ENCODE results near the gene AOC2. TPM values are rescaled to one million over a fixed set of nuclear protein-coding genes. Genes with fewer than 3 reads are reported as not detected.

The AOC2 gene
- polyA plus RNA-seq, 2 of the 4 experiments (the other 2 are of a cell fraction): 1.7 to 2.7 TPM

DNA sequence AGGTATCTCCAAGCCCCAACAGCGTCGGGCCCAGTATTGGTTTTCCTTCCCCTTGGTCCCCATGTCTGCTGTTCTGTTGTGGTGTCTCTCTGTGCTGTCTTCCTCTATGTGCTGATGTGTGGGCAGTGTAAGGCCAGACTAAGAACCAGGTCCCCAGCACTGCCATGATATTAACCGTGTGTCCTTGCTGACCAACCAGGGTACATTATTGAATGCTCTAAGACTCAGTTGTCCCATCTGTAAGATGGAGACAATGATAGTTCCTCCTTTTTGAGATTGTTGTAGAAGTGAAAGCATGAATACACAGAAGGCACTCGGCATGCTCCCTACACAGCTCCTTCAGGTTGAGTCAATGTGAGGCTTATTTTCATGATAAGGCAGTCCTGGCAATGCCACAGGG is 27.3 kb downstream of the AOC2 start:
- Histone ChIP-seq H3K4me3 (no peak overlapping the region), H3K9me3 (peaks cover 31% of the 10 kb centered on the region), H3K4me2 (no peak overlapping the region), H3K4me1 (no peaks in the 10 kb centered on the region), H3K27ac (no peak overlapping the region)
- FAIRE-seq: no peak
- WGBS (ENCODE audit: missing lambda C conversion rate): 63% methylated on average over 4 of the region's 4 CpGs
- ChIA-PET CTCF (interaction anchor here (0.9 to 1.4 kb wide), 2 partner anchors 14 to 57 kb away, joined by 3 to 4 read pairs; no protein-coding TSS in a partner anchor), POLR2A (no interaction called here)
- TF ChIP-seq JUN (IDR thresholded peaks at IDR 0.05): no peak
- no peak for TF ChIP-seq GATA3 (IDR thresholded peaks at IDR 0.05; ENCODE audit: borderline replicate concordance)
- TF ChIP-seq TFCP2L1 (CRISPR knock-in tag; IDR thresholded peaks at IDR 0.05): no peak
- no peak for TF ChIP-seq MYC (IDR thresholded peaks at IDR 0.05; ENCODE audit: borderline replicate concordance, low read length)
- TF ChIP-seq EP300 (IDR thresholded peaks at IDR 0.05): no peak
- TF ChIP-seq, protein P1, sequence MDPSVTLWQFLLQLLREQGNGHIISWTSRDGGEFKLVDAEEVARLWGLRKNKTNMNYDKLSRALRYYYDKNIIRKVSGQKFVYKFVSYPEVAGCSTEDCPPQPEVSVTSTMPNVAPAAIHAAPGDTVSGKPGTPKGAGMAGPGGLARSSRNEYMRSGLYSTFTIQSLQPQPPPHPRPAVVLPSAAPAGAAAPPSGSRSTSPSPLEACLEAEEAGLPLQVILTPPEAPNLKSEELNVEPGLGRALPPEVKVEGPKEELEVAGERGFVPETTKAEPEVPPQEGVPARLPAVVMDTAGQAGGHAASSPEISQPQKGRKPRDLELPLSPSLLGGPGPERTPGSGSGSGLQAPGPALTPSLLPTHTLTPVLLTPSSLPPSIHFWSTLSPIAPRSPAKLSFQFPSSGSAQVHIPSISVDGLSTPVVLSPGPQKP (IDR thresholded peaks at IDR 0.05; ENCODE audit: low read depth, low read length): no peak
- TF ChIP-seq SREBF2 (IDR thresholded peaks at IDR 0.05): no peak
- TF ChIP-seq TP53 (CRISPR knock-in tag; IDR thresholded peaks at IDR 0.05): no peak
- no peak for TF ChIP-seq RARB (CRISPR knock-in tag; IDR thresholded peaks at IDR 0.05)
- no peak for TF ChIP-seq ZFP36 (IDR thresholded peaks at IDR 0.05; ENCODE audit: borderline replicate concordance, partially characterized antibody)
- no peak for ATAC-seq
- DNase-seq (ENCODE audit: low read depth in 1 of 2, low spot score in 1 of 2): no peak

DNA sequence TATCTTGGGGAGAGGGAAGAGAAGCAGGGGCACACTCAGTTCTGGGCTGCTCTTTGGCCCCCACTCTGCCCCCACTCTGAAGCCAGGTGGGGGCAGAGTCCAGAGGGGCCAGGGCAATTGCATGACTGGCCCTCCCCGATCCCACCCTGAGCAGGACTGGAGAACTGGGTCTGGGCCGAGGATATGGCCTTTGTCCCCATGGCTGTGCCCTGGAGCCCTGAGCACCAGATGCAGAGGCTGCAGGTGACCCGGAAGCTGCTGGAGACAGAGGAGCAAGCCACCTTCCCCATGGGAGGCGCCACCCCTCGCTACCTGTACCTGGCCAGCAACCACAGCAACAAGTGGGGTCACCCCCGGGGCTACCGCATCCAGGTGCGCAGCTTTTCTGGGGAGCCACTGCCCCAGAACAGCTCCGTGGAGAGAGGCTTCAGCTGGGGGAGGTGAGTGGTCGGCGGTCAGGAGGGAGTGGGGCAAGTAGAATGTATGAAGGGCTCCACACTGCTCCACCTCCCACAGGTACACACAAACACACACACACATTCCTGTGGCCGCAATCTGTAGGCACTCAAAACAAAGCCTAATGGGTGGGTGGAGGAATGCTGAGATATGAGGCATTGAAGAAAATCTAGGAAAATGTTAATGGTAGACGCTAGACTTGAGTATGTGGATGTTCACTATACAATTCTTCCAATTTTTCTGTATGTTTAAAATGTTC is 28.0 kb downstream of the AOC2 start:
- no peak for FAIRE-seq
- POLR2A ChIA-PET: no interaction called here
- no peak overlapping the region for H3K4me2 ChIP-seq
- no peak for ATAC-seq
- no peak overlapping the region for H3K4me3 ChIP-seq
- H3K4me1 ChIP-seq: no peaks in the 10 kb centered on the region
- no peak for TF ChIP-seq NFE2L2 (conservative IDR thresholded peaks at IDR 0.05; ENCODE audit: low read length)
- no peak for TF ChIP-seq MAZ (IDR thresholded peaks at IDR 0.05; ENCODE audit: borderline replicate concordance, low read depth, low read length)
- TF ChIP-seq, protein P2, sequence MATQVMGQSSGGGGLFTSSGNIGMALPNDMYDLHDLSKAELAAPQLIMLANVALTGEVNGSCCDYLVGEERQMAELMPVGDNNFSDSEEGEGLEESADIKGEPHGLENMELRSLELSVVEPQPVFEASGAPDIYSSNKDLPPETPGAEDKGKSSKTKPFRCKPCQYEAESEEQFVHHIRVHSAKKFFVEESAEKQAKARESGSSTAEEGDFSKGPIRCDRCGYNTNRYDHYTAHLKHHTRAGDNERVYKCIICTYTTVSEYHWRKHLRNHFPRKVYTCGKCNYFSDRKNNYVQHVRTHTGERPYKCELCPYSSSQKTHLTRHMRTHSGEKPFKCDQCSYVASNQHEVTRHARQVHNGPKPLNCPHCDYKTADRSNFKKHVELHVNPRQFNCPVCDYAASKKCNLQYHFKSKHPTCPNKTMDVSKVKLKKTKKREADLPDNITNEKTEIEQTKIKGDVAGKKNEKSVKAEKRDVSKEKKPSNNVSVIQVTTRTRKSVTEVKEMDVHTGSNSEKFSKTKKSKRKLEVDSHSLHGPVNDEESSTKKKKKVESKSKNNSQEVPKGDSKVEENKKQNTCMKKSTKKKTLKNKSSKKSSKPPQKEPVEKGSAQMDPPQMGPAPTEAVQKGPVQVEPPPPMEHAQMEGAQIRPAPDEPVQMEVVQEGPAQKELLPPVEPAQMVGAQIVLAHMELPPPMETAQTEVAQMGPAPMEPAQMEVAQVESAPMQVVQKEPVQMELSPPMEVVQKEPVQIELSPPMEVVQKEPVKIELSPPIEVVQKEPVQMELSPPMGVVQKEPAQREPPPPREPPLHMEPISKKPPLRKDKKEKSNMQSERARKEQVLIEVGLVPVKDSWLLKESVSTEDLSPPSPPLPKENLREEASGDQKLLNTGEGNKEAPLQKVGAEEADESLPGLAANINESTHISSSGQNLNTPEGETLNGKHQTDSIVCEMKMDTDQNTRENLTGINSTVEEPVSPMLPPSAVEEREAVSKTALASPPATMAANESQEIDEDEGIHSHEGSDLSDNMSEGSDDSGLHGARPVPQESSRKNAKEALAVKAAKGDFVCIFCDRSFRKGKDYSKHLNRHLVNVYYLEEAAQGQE (IDR thresholded peaks at IDR 0.05): no peak
- no peak for TF ChIP-seq PHF8 (IDR thresholded peaks at IDR 0.05; ENCODE audit: borderline replicate concordance, low read depth)
- TF ChIP-seq BHLHE40 (IDR thresholded peaks at IDR 0.05; ENCODE audit: low read depth, low read length): no peak
- TF ChIP-seq ZFP36 (IDR thresholded peaks at IDR 0.05; ENCODE audit: borderline replicate concordance, partially characterized antibody): no peak
- no peak for TF ChIP-seq RNF2 (IDR thresholded peaks at IDR 0.05; ENCODE audit: borderline replicate concordance, low read depth)
- no peak for TF ChIP-seq EHF (CRISPR knock-in tag; IDR thresholded peaks at IDR 0.05)
- TF ChIP-seq, protein P3, sequence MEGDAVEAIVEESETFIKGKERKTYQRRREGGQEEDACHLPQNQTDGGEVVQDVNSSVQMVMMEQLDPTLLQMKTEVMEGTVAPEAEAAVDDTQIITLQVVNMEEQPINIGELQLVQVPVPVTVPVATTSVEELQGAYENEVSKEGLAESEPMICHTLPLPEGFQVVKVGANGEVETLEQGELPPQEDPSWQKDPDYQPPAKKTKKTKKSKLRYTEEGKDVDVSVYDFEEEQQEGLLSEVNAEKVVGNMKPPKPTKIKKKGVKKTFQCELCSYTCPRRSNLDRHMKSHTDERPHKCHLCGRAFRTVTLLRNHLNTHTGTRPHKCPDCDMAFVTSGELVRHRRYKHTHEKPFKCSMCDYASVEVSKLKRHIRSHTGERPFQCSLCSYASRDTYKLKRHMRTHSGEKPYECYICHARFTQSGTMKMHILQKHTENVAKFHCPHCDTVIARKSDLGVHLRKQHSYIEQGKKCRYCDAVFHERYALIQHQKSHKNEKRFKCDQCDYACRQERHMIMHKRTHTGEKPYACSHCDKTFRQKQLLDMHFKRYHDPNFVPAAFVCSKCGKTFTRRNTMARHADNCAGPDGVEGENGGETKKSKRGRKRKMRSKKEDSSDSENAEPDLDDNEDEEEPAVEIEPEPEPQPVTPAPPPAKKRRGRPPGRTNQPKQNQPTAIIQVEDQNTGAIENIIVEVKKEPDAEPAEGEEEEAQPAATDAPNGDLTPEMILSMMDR (IDR thresholded peaks at IDR 0.05): no peak
- TF ChIP-seq, protein P4, sequence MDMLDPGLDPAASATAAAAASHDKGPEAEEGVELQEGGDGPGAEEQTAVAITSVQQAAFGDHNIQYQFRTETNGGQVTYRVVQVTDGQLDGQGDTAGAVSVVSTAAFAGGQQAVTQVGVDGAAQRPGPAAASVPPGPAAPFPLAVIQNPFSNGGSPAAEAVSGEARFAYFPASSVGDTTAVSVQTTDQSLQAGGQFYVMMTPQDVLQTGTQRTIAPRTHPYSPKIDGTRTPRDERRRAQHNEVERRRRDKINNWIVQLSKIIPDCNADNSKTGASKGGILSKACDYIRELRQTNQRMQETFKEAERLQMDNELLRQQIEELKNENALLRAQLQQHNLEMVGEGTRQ (IDR thresholded peaks at IDR 0.05): no peak
- TF ChIP-seq MYC (IDR thresholded peaks at IDR 0.05; ENCODE audit: borderline replicate concordance, low read length): no peak
- TF ChIP-seq ZSCAN20 (CRISPR knock-in tag; IDR thresholded peaks at IDR 0.05): no peak
- TF ChIP-seq, protein P5, sequence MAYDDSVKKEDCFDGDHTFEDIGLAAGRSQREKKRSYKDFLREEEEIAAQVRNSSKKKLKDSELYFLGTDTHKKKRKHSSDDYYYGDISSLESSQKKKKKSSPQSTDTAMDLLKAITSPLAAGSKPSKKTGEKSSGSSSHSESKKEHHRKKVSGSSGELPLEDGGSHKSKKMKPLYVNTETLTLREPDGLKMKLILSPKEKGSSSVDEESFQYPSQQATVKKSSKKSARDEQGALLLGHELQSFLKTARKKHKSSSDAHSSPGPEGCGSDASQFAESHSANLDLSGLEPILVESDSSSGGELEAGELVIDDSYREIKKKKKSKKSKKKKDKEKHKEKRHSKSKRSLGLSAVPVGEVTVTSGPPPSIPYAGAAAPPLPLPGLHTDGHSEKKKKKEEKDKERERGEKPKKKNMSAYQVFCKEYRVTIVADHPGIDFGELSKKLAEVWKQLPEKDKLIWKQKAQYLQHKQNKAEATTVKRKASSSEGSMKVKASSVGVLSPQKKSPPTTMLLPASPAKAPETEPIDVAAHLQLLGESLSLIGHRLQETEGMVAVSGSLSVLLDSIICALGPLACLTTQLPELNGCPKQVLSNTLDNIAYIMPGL (CRISPR knock-in tag; IDR thresholded peaks at IDR 0.05; ENCODE audit: borderline replicate concordance): no peak
- TF ChIP-seq POLR2AphosphoS2 (conservative IDR thresholded peaks at IDR 0.05; ENCODE audit: low read length): no peak
- no peak for TF ChIP-seq EP300 (IDR thresholded peaks at IDR 0.05)
- TF ChIP-seq, protein P6, sequence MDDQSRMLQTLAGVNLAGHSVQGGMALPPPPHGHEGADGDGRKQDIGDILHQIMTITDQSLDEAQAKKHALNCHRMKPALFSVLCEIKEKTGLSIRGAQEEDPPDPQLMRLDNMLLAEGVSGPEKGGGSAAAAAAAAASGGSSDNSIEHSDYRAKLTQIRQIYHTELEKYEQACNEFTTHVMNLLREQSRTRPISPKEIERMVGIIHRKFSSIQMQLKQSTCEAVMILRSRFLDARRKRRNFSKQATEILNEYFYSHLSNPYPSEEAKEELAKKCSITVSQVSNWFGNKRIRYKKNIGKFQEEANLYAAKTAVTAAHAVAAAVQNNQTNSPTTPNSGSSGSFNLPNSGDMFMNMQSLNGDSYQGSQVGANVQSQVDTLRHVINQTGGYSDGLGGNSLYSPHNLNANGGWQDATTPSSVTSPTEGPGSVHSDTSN (IDR thresholded peaks at IDR 0.05): no peak
- TF ChIP-seq, protein P1 (IDR thresholded peaks at IDR 0.05; ENCODE audit: low read depth, low read length): no peak
- TF ChIP-seq RFX5 (IDR thresholded peaks at IDR 0.05): no peak
- CTCF ChIA-PET: no interaction called here
- H3K9me3 ChIP-seq: peaks cover 31% of the 10 kb centered on the region
- WGBS (ENCODE audit: missing lambda C conversion rate): 64% methylated on average over 13 of the region's 13 CpGs
- H3K27ac ChIP-seq: no peak overlapping the region
- no peak for DNase-seq (ENCODE audit: low read depth in 1 of 2, low spot score in 1 of 2)
